DOHH2 (cell line): ENCODE results near the gene CDK17.

ENCODE experiments used
- H3F3A ChIP-seq: fragments of 200-600 bp; sonication (generic), shearing (Covaris generic); 2 replicates; pipeline ENCODE4 v1.6.0; 2016; ENCODE audit warnings: antibody characterized with exemption, mild to moderate bottlenecking; ENCODE audit not compliant: control insufficient read depth, insufficient read depth
- H3K27ac ChIP-seq: fragments of 200-600 bp; sonication (generic); 2 replicates; pipeline ENCODE4 v1.5.1; 2014; ENCODE audit warnings: low read depth, mild to moderate bottlenecking, low read length, moderate library complexity
- H3K27me3 ChIP-seq: fragments of 200-600 bp; sonication (generic); 2 replicates; pipeline ENCODE4 v1.6.1; 2014; ENCODE audit warnings: mild to moderate bottlenecking, low read length, mixed read lengths; ENCODE audit not compliant: control insufficient read depth
- H3K36me3 ChIP-seq: fragments of 200-600 bp; sonication (generic); 2 replicates; pipeline ENCODE4 v1.6.1; 2014; ENCODE audit warnings: mild to moderate bottlenecking, low read length, moderate library complexity, mixed read lengths; ENCODE audit not compliant: control insufficient read depth
- H3K4me1 ChIP-seq: fragments of 200-600 bp; sonication (generic); 2 replicates; pipeline ENCODE4 v1.6.1; 2014; ENCODE audit warnings: mild to moderate bottlenecking, low read length, mixed read lengths; ENCODE audit not compliant: control insufficient read depth
- H3K4me2 ChIP-seq: fragments of 200-600 bp; sonication (generic); 2 replicates; pipeline ENCODE4 v1.6.0; 2014; ENCODE audit warnings: mild to moderate bottlenecking, low read length, moderate library complexity
- H3K4me3 ChIP-seq: fragments of 200-600 bp; sonication (generic); 2 replicates; pipeline ENCODE4 v1.5.1; 2014; ENCODE audit warnings: mild to moderate bottlenecking, low read length, mixed read lengths
- H3K79me2 ChIP-seq: fragments of 200-600 bp; sonication (generic); 2 replicates; pipeline ENCODE4 v1.6.1; 2014; ENCODE audit warnings: mild to moderate bottlenecking, low read length, mixed read lengths; ENCODE audit not compliant: control insufficient read depth
- H3K9me2 ChIP-seq: fragments of 200-600 bp; sonication (generic); replicated peaks from 2 replicates; pipeline ENCODE4 v1.6.1; 2014; ENCODE audit warnings: mild to moderate bottlenecking, low read length, mixed read lengths; ENCODE audit not compliant: control insufficient read depth
- H3K9me3 ChIP-seq: fragments of 200-600 bp; sonication (generic); 2 replicates; pipeline ENCODE4 v1.6.1; 2014; ENCODE audit warnings: antibody characterized with exemption, low read length, mixed read lengths; ENCODE audit not compliant: control insufficient read depth, insufficient read depth
- H4K20me1 ChIP-seq: fragments of 200-600 bp; sonication (generic); 2 replicates; pipeline ENCODE4 v1.6.0; 2014; ENCODE audit warnings: low read depth, mild to moderate bottlenecking, antibody characterized with exemption, low read length, moderate library complexity; ENCODE audit not compliant: control insufficient read depth, insufficient read depth
- CTCF ChIP-seq: fragments of 200-600 bp; sonication (generic); IDR thresholded peaks from one replicate; pipeline ENCODE4 v1.5.1; 2014; ENCODE audit warnings: antibody characterized with exemption, mild to moderate bottlenecking, low read depth, low read length; ENCODE audit not compliant: poor library complexity, severe bottlenecking
- EZH2phosphoT487 ChIP-seq: fragments of 200-600 bp; sonication (generic); IDR thresholded peaks from 2 replicates; pipeline ENCODE4 v1.6.1; 2017; ENCODE audit warnings: borderline replicate concordance, mild to moderate bottlenecking, antibody characterized with exemption, low read length, moderate library complexity, mixed read lengths

Gene CDK17

GRCh38 chr12:96265836-96266235 lies 134.4 kb downstream of the CDK17 start:
- no peaks in the 10 kb centered on the region for H3K27me3 ChIP-seq
- no peak overlapping the region for H3K27ac ChIP-seq
- no peak overlapping the region for H3K4me3 ChIP-seq
- no peak overlapping the region for H3K4me2 ChIP-seq
- TF ChIP-seq CTCF: no peak
- TF ChIP-seq EZH2phosphoT487: no peak
- H3K79me2 ChIP-seq: no peaks in the 10 kb centered on the region
- H3K36me3 ChIP-seq: peaks cover 51% of the 10 kb centered on the region
- H3F3A ChIP-seq: no peaks in the 10 kb centered on the region
- H4K20me1 ChIP-seq: no peaks in the 10 kb centered on the region
- no peaks in the 10 kb centered on the region for H3K9me2 ChIP-seq
- no peaks in the 10 kb centered on the region for H3K4me1 ChIP-seq
- no peaks in the 10 kb centered on the region for H3K9me3 ChIP-seq

GRCh38 chr12:96265400-96265799 lies 134.8 kb downstream of the CDK17 start:
- H3K9me3 ChIP-seq: no peaks in the 10 kb centered on the region
- no peaks in the 10 kb centered on the region for H3K79me2 ChIP-seq
- peaks cover 51% of the 10 kb centered on the region for H3K36me3 ChIP-seq
- no peaks in the 10 kb centered on the region for H4K20me1 ChIP-seq
- no peaks in the 10 kb centered on the region for H3K9me2 ChIP-seq
- H3K27ac ChIP-seq: no peak overlapping the region
- TF ChIP-seq CTCF: no peak
- TF ChIP-seq EZH2phosphoT487: no peak
- no peaks in the 10 kb centered on the region for H3F3A ChIP-seq
- H3K4me1 ChIP-seq: no peaks in the 10 kb centered on the region
- no peak overlapping the region for H3K4me3 ChIP-seq
- H3K4me2 ChIP-seq: no peak overlapping the region
- no peaks in the 10 kb centered on the region for H3K27me3 ChIP-seq

DNA sequence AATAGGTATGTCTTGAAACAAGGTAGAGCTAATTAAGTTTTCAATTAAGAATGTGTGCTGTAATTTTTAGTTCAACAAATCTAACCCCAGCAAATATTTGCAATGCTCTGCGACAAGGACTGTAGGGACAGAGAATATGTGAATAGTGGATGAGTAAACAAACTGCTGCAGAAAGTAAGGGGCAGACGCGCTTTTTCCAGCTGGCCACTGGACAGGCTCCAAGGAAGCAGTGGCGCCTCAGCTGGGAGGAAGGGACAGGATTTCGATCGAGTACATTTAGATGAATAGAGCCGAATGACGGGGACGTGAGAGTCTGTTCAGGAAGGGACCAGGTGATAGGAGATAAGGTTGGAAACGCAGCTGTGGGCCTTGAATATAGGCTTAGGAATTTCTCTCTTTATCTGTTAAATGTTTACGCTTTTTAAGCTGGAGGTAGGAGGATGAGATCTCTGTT lies 136.8 kb downstream of the CDK17 start:
- no peaks in the 10 kb centered on the region for H3K79me2 ChIP-seq
- no peaks in the 10 kb centered on the region for H4K20me1 ChIP-seq
- H3K4me3 ChIP-seq: no peak overlapping the region
- no peaks in the 10 kb centered on the region for H3F3A ChIP-seq
- H3K9me3 ChIP-seq: no peaks in the 10 kb centered on the region
- H3K4me2 ChIP-seq: no peak overlapping the region
- no peaks in the 10 kb centered on the region for H3K4me1 ChIP-seq
- H3K36me3 ChIP-seq: peaks cover 40% of the 10 kb centered on the region
- H3K27ac ChIP-seq: no peak overlapping the region
- no peaks in the 10 kb centered on the region for H3K27me3 ChIP-seq
- TF ChIP-seq EZH2phosphoT487 (no peak), CTCF (no peak)
- no peaks in the 10 kb centered on the region for H3K9me2 ChIP-seq
